Left hindlimb (tissue), 1 donor: Measurements from ENCODE around the gene ING5.
"Not testable (repeated sequence)": the region's sequence is repeated elsewhere in the genome, so short reads cannot be mapped to it uniquely, and the experiment has no call there.

ENCODE experiments used
- DNase-seq: peaks from one replicate; pipeline ENCODE4 v3.0.0-alpha.2; 2018

Gene ING5

DNA sequence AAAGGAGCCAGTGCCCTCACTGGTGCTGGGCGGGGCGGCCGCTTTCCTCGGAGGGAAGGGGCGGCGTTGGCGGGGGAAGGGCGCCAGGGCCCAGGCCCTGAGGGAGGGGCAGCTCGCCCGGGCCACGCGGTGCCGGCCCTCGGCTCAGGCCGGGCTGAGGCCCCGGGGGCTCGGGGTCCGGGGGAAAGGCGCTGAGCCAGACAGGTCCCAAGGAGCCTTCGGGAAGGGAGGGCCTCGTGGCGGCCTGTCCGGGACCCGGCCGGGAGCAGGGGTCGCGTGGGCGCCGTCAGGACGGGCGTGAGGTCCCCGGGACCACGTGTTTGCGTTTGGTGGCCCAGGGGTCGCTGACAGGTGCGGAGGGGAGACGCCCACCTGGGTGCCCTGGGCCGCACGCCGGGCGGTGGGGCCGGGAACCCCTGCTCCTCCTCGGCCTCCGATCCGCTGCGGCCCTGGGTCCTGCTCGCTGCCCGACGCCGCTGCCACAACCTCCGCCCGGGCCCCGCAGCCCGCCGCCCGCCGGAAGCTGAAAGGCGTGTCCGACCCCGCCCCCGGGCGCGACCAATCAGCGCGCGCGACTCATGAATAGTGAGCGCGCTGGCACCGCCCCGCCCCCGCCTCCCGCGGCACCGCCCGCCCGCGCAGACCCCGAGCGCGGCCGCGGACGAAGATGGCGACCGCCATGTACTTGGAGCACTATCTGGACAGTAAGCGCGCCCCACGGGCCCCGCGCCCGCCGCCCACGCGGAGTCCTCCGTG is at the start of gene ING5:
Gene ING5 (plus strand): TSS at position 641 of the 756 bp plus-strand sequence. CDS start 27 bp downstream, at position 668.
- peak; percentile 96 for DNase-seq

GRCh38 chr2:241652142-241652541 is 49.7 kb upstream of the ING5 start:
- DNase-seq, result no peak

GRCh38 chr2:241652722-241653121 is 49.1 kb upstream of the ING5 start:
- DNase-seq, result no peak

- DNase-seq, result no peak
These were observed 48.6 kb upstream of the ING5 start for GRCh38 chr2:241653210-241653750.

GRCh38 chr2:241654551-241654950 is 47.3 kb upstream of the ING5 start:
- no peak for DNase-seq

GRCh38 chr2:241655516-241656189 is 46.2 kb upstream of the ING5 start:
- DNase-seq, result no peak

DNA sequence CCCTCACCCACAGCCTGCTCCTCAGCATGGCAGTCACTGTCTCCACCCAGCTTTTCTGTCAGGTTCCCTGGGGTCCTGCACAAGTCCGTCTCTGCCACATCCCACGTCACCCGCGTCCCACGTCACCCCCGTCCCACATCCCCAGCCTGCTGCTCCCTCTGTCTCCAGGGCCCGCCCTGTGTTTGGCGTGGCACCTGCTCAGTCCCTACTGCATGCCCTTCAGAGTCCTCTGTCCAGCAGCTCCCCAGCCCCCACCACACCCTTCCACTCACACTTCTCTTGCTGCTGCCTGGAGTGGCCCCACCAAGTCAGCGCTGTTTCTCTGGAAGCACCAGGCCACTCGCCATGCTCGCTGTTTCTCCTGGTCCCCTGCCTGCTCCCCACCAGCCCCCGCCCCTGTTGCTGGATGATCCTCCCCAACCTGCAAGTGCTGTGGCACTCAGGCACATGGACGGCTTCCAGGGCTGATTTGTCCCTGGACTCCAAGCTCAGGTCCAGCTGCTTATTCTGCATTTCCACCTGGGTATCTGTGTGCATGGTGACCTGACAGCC is 45.6 kb upstream of the ING5 start:
- no peak for DNase-seq

- DNase-seq, result no peak
These were observed 44.0 kb upstream of the ING5 start for GRCh38 chr2:241657786-241658254.

DNA sequence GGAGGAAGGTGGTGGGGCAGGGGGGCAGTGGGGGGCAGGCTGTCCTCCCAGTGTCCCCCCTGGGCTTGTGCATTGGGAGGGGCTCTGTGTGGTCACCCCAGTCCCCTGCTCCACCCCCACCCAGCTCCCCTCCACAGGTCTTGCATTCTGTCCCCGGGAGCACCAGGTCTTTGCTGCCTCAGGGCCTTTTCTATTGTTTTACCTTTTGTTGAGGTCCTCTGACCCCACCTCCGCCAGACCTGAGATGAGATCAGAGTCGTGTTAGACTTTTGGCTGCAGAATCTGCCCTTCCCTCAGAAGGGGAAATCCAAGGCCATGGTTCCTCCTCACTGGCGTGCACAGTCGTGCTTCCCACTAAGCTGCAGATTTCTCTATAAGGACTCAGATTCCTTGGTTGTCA is 43.5 kb upstream of the ING5 start:
- DNase-seq, result no peak

- DNase-seq, result peak; percentile 73
These were observed 42.6 kb upstream of the ING5 start for GRCh38 chr2:241659150-241659739.

DNA sequence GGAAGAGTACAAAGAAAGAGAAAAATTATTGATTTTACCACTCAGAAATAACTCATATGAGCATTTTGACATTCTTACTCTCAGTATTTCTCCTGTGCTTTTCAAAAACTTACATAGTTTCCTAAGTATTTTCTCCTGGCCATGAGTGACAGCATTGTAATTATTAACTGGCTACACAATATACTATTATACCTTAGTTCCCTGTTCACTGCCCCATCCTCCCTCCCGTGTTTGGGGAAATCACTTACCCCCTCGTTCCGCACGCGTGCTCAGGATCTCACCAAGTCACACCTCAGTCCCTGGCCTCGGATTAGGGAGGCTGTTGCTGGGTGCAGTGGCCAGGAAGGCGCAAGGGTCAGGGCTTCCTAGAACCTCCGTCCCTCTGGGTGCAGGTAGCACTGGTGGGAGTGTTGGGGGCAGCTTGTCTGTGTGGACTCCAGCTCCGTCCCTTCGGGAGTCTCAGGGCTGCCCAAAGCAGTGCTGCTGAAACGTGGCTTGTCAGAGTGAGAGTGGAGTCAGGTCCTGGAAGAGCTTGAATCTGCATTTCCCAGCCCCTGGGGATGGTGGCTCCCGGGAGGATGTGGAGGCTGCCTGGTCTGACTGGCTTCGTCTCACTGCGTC is 41.1 kb upstream of the ING5 start:
- DNase-seq, result no peak

DNA sequence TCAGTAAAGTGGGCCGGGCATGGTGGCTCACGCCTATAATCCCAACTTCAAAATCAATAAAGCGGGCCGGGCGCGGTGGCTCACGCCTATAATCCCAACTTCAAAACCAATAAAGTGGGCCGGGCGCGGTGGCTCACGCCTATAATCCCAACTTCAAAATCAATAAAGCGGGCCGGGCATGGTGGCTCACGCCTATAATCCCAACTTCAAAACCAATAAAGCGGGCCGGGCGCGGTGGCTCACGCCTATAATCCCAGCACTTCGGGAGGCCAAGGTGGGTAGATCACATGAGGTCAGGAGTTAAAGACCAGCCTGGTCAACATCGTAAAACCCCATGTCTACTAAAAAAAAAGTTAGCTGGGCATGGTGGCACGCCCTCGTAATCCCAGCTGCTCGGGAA is 39.1 kb upstream of the ING5 start:
- not testable (repeated sequence) for DNase-seq

GRCh38 chr2:241665731-241666440 is 36.0 kb upstream of the ING5 start:
- DNase-seq, result no peak

DNA sequence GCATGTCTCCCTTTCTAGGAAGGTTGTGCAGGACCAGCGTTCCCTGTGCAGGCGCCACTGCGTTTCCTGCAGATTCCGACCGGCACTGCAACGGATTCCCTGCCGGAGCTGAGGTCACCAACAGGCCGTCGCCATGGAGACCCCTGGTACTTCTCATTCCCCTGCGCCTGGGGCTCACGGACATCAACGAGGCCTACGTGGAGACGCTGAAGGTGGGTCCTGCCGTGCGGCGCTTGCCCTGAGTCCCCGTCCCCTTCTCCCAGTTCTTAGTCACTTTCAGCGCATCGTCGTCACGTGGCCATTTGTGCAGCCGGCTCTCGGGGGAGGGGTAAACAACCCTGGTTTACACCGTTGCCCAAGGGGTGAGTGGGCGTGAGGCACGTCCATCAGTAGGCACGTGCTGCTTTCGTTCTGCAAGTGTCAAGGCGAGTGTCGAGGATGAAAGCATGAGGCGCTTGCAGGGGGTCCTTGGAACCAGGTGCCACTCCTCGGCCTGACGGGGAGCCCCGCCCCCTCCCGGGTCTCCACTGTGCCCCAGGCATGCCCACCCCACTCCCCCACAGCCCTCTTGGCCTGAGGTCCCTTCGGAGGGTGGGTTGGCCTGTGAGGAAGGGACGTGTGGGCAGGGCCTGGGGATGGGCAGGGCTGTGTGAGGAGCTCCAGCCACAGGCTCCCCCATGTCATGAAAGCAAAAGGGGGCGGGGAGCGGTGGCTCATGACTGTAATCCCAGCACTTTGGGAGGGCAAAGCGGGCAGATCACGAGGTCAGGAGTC is 35.0 kb upstream of the ING5 start:
- no peak for DNase-seq

GRCh38 chr2:241668354-241668753 is 33.5 kb upstream of the ING5 start:
- no peak for DNase-seq

GRCh38 chr2:241668839-241669238 is 33.0 kb upstream of the ING5 start:
- DNase-seq, result no peak

DNA sequence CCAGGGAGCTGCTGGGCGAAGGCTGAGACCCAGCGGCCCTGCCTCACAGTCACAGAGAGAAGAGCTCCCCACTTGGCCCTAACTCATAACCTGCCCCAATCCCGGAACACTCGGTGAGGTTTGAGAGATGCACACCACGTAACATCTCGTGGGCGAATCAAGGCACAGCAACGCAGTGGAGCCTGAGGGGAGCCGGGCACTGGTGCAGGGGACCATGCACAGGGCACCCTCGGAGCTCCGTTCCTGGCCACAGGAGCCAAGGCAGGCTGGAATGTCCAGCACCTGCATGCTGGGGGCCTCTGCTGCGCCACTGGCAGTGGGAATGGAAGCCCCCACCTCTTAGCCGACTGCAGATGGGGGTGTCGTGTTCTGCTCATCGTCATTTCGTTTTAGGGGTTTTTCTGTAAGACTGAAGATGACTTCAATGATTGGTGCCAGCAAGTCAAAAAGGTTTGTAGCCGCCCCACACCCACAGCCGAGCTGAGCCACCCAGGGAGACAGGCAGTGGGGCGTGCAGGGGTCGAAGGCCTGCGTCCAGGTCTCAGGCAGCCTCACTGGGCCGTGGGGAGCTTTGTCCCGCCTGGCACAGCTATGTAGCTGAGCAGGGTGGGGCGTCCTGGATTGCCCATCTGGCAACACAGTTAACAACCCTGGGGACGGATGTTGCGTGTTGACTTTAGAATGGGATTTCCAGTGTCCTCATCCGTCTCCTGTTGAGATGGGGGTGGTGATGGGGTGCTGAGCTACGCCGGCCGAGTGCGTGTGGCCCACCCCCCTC is 31.3 kb upstream of the ING5 start:
- DNase-seq, result no peak

- DNase-seq, result no peak
These were observed 30.2 kb upstream of the ING5 start for GRCh38 chr2:241671457-241672240.
